PC-3 (cell line): ENCODE data around the gene GLI3. TPM values are rescaled to one million over a fixed set of nuclear protein-coding genes. Genes with fewer than 3 reads are reported as not detected.
A peak's percentile ranks its signal among the peaks of the same experiment; 100 is the strongest.

Experiments
- ATAC-seq: fragments of 200-7000 bp; cut with Tn5 transposase; 2 replicates; pipeline ENCODE4 v1.9.1; 2020; ENCODE audit warnings: mild to moderate bottlenecking, moderate library complexity
- BruUV-seq: library from RNA; stranded (reverse); fragments of 400-500 nt; replicated peaks from 2 replicates; lab custom pipeline; 2021; lab: Mats Ljungman, UMichigan
- CTCF ChIA-PET: fragments of 300-600 bp; sonication (Branson Sonifier 250); formaldehyde crosslinking; loops from one replicate; lab custom pipeline; 2022; ENCODE audit warnings: antibody characterized with exemption; lab: Charles Lee
- POLR2A ChIA-PET: fragments of 300-600 bp; sonication (Branson Sonifier 250); formaldehyde crosslinking; loops from one replicate; lab custom pipeline; 2022; ENCODE audit warnings: antibody characterized with exemption; ENCODE audit not compliant: unreplicated experiment; lab: Charles Lee
- DNase-seq: peaks from one replicate; pipeline ENCODE4 v3.0.0-alpha.2; 2015
- H2AFZ ChIP-seq: fragments of 300-600 bp; sonication (generic); 2 replicates; pipeline ENCODE4 v1.6.0; 2016; ENCODE audit warnings: antibody characterized with exemption, low read length
- H3F3A ChIP-seq: fragments of 300-600 bp; sonication (generic); one replicate; pipeline ENCODE4 v1.6.0; 2017; ENCODE audit warnings: antibody characterized with exemption, low read length, control low read depth, mild to moderate bottlenecking; ENCODE audit not compliant: unreplicated experiment
- H3K27ac ChIP-seq: fragments of 300-600 bp; sonication (generic); 2 replicates; pipeline ENCODE4 v1.5.1; 2016; ENCODE audit warnings: mild to moderate bottlenecking, low read length
- H3K27me3 ChIP-seq: fragments of 300-600 bp; sonication (generic); 2 replicates; pipeline ENCODE4 v1.6.1; 2016; ENCODE audit warnings: low read length, mixed read lengths
- H3K36me3 ChIP-seq: fragments of 300-600 bp; sonication (generic); 2 replicates; pipeline ENCODE4 v1.6.1; 2016; ENCODE audit warnings: low read depth, mixed run types, low read length, mixed read lengths
- H3K4me1 ChIP-seq: fragments of 300-600 bp; sonication (generic); 2 replicates; pipeline ENCODE4 v1.5.1; 2016; ENCODE audit warnings: low read length; ENCODE audit not compliant: insufficient read depth
- H3K4me2 ChIP-seq: fragments of 300-600 bp; sonication (generic); 2 replicates; pipeline ENCODE4 v1.6.0; 2016; ENCODE audit warnings: low read length
- H3K4me3 ChIP-seq: fragments of 300-600 bp; sonication (generic); 2 replicates; pipeline ENCODE4 v1.5.1; 2016; ENCODE audit warnings: mild to moderate bottlenecking, low read length, mixed read lengths
- H3K79me2 ChIP-seq: fragments of 300-600 bp; sonication (generic); 2 replicates; pipeline ENCODE4 v1.6.1; 2017; ENCODE audit warnings: low read length, mixed read lengths
- H3K9ac ChIP-seq: fragments of 300-600 bp; sonication (generic); 2 replicates; pipeline ENCODE4 v1.6.0; 2016; ENCODE audit warnings: mild to moderate bottlenecking, low read length
- H3K9me2 ChIP-seq: fragments of 300-600 bp; sonication (generic); replicated peaks from 2 replicates; pipeline ENCODE4 v1.6.1; 2016; ENCODE audit warnings: mixed run types, low read length, mixed read lengths
- H3K9me3 ChIP-seq: fragments of 300-600 bp; sonication (generic); 2 replicates; pipeline ENCODE4 v1.6.1; 2016; ENCODE audit warnings: low read length, mixed read lengths
- H4K20me1 ChIP-seq: fragments of 300-600 bp; sonication (generic); 2 replicates; pipeline ENCODE4 v1.6.1; 2016; ENCODE audit warnings: low read length, mixed read lengths
- CTCF ChIP-seq: fragments of 300-600 bp; sonication (generic); conservative IDR thresholded peaks from 2 replicates; pipeline ENCODE4 v1.5.1; 2017; ENCODE audit warnings: antibody characterized with exemption, low read depth, mild to moderate bottlenecking, low read length
- EZH2 ChIP-seq: fragments of 300-600 bp; sonication (generic); IDR thresholded peaks from one replicate; pipeline ENCODE4 v1.6.1; 2017; ENCODE audit warnings: antibody characterized with exemption, mild to moderate bottlenecking, low read length; ENCODE audit not compliant: unreplicated experiment
- EZH2phosphoT487 ChIP-seq: fragments of 300-600 bp; sonication (generic); IDR thresholded peaks from 2 replicates; pipeline ENCODE4 v1.6.1; 2018; ENCODE audit warnings: mild to moderate bottlenecking, antibody characterized with exemption, low read length, borderline replicate concordance
- intact Hi-C: fragments of 100-400 bp; cut with micrococcal nuclease; formaldehyde crosslinking; loops from 2 replicates; pipeline ENCODE4 v1.9.0; 2023
- total RNA-seq: library from RNA; depleted of rRNA; stranded (reverse); fragments of >200 nt; gene quantifications from 2 replicates; pipeline ENCODE4 v1.2.3, GENCODE V29; 2014

GLI3 gene
- total RNA-seq, 1 experiment from 2014 or later: 3.5 TPM

DNA sequence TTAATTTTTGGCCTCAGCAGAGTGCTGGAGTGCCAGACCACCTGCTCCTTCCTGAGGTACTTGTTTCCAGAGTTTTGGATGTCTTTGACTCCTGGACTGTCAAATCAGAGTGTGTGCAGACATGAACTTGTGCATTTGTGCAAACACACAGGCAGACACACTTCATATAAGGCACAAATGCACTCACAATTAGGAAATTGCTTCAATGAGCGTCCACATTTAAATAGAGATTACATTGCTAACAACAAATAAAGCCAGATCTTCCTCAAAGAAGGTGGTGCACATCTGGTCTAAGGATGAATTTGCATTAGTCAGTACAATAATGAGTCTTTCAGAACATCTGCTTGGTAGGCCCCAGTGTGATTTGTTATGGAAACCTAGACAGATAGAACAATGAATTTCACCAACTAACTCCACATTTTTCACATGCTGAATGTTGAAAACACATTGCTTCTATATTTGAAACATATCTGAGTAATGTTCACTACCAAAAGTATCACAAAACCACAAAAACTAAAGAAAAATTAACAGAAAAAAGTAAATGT is 267.4 kb downstream of the GLI3 start:
- H3K79me2 ChIP-seq: no peaks in the 10 kb centered on the region
- H4K20me1 ChIP-seq: no peaks in the 10 kb centered on the region
- no peaks in the 10 kb centered on the region; the same call in 1 of the 2 replicates for H3K36me3 ChIP-seq
- TF ChIP-seq CTCF (no peak), EZH2 (no peak), EZH2phosphoT487 (no peak)
- intact Hi-C loops: no loop called here
- H3F3A ChIP-seq: no peaks in the 10 kb centered on the region
- no peaks in the 10 kb centered on the region for H3K27me3 ChIP-seq
- no TSS peak for BruUV-seq
- no peak overlapping the region for H3K4me2 ChIP-seq
- DNase-seq (no peak), ATAC-seq (no peak)
- H3K4me1 ChIP-seq: peaks cover 5% of the 10 kb centered on the region
- ChIA-PET POLR2A (no interaction called here), CTCF (no interaction called here)
- H3K27ac ChIP-seq: no peak overlapping the region
- no peak overlapping the region for H3K4me3 ChIP-seq
- no peaks in the 10 kb centered on the region for H3K9me3 ChIP-seq
- no peaks in the 10 kb centered on the region for H3K9me2 ChIP-seq
- H3K9ac ChIP-seq: no peak overlapping the region
- H2AFZ ChIP-seq: no peak overlapping the region

GRCh38 chr7:41967156-41967555 is 269.9 kb downstream of the GLI3 start:
- intact Hi-C loops: no loop called here
- Histone ChIP-seq H2AFZ (no peak overlapping the region), H3K9me3 (no peaks in the 10 kb centered on the region), H3F3A (no peaks in the 10 kb centered on the region), H3K79me2 (no peaks in the 10 kb centered on the region), H3K27me3 (no peaks in the 10 kb centered on the region), H3K36me3 (no peaks in the 10 kb centered on the region; the same call in 1 of the 2 replicates), H3K4me3 (no peak overlapping the region), H3K4me1 (peaks cover 5% of the 10 kb centered on the region), H4K20me1 (no peaks in the 10 kb centered on the region), H3K4me2 (no peak overlapping the region), H3K9me2 (no peaks in the 10 kb centered on the region), H3K27ac (no peak overlapping the region), H3K9ac (no peak overlapping the region)
- peak; percentile 79 for ATAC-seq
- TF ChIP-seq CTCF (no peak), EZH2 (no peak), EZH2phosphoT487 (no peak)
- ChIA-PET CTCF (no interaction called here), POLR2A (no interaction called here)
- no TSS peak for BruUV-seq
- peak; percentile 69 for DNase-seq

DNA sequence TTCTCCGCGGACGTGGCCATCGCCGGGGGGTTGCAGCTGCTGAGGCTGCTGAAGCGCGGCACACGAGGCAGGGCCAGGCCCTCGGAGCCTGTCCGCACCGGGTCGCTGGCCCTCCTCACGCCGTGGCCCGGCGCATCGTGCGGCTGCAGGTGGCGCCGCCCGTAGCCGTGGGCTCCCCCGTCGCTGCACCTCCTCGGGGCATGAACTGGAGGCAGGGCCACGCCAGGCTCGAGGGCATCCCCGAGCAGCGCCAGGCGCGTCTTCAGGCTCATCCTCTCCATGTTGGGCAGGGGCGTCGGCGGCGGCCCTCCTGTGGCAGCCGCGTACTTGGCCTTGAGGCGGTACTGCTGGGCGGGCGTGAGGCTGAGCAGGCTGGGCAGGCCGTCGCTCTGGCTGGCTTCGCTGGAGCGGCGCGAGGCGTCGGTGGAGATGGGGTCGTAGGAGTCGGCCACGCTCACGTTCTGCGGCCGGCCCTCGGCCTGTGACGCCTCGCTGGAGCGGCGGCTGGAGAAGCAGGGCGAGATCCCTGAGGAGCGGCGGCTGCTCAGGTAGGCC is 271.0 kb downstream of the GLI3 start:
- no peak for ATAC-seq
- no peak overlapping the region for H2AFZ ChIP-seq
- no peaks in the 10 kb centered on the region for H3K9me3 ChIP-seq
- DNase-seq: no peak
- no peaks in the 10 kb centered on the region; the same call in 1 of the 2 replicates for H3K36me3 ChIP-seq
- ChIA-PET POLR2A (no interaction called here), CTCF (no interaction called here)
- no peak overlapping the region for H3K4me3 ChIP-seq
- TF ChIP-seq CTCF (no peak), EZH2 (no peak), EZH2phosphoT487 (no peak)
- intact Hi-C loops: no loop called here
- no peaks in the 10 kb centered on the region for H3K79me2 ChIP-seq
- H4K20me1 ChIP-seq: no peaks in the 10 kb centered on the region
- H3K27me3 ChIP-seq: no peaks in the 10 kb centered on the region
- no TSS peak for BruUV-seq
- no peak overlapping the region for H3K4me2 ChIP-seq
- peaks cover 5% of the 10 kb centered on the region for H3K4me1 ChIP-seq
- no peak overlapping the region for H3K27ac ChIP-seq
- H3K9me2 ChIP-seq: no peaks in the 10 kb centered on the region
- no peaks in the 10 kb centered on the region for H3F3A ChIP-seq
- no peak overlapping the region for H3K9ac ChIP-seq
